T-helper 1 cell treated with Interleukin-12 subunit alpha and Interleukin-12 subunit beta and Interleukin-4 antibody, amounts not matched to agents 30 μg/mL and 1 μg/mL, for 36 hours (primary cell): ENCODE results near the gene CTH.
"Not testable (repeated sequence)": the region's sequence is repeated elsewhere in the genome, so short reads cannot be mapped to it uniquely, and the experiment has no call there.

ENCODE experiments used
- H3K27ac Mint-ChIP-seq: one replicate; pipeline ENCODE4 v1.8.0; 2021; ENCODE audit warnings: mild to moderate bottlenecking, mixed read lengths
- H3K27me3 Mint-ChIP-seq: one replicate; pipeline ENCODE4 v1.8.0; 2021; ENCODE audit warnings: low read depth, mixed read lengths
- H3K36me3 Mint-ChIP-seq: one replicate; pipeline ENCODE4 v1.8.0; 2021; ENCODE audit warnings: low read depth, mixed read lengths
- H3K4me1 Mint-ChIP-seq: one replicate; pipeline ENCODE4 v1.8.0; 2021; ENCODE audit warnings: low read depth, mixed read lengths
- H3K4me3 Mint-ChIP-seq: one replicate; pipeline ENCODE4 v1.8.0; 2021; ENCODE audit warnings: mild to moderate bottlenecking, moderate library complexity, mixed read lengths
- H3K9me3 Mint-ChIP-seq: one replicate; pipeline ENCODE4 v1.8.0; 2021; ENCODE audit warnings: mixed read lengths

CTH gene

GRCh38 chr1:70387507-70387906 is 23.6 kb upstream of the CTH start:
- H3K27ac Mint-ChIP-seq: no peak overlapping the region
- peaks cover 32% of the 10 kb centered on the region for H3K27me3 Mint-ChIP-seq
- no peaks in the 10 kb centered on the region for H3K9me3 Mint-ChIP-seq
- no peaks in the 10 kb centered on the region for H3K4me1 Mint-ChIP-seq
- no peaks in the 10 kb centered on the region for H3K36me3 Mint-ChIP-seq
- H3K4me3 Mint-ChIP-seq: no peak overlapping the region

DNA sequence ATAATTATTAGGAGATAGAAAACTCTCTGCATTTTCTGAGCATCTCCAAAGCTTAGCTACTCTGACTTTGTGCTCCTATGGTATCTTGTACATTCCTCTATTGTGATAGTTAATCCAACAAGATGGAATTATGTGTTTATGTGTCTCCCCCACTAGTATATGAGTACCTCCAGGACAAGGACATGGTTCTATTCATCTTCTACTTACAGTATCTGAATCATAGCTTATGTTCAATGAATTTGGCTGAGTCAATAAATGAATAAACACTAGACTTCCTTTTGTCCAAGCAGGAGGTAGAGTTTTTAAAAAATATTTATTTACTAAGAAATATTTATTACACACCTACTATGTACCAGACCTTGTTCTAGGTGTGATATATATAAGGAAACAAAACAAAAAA is 18.4 kb upstream of the CTH start:
- H3K27me3 Mint-ChIP-seq: peaks cover 28% of the 10 kb centered on the region
- no peaks in the 10 kb centered on the region for H3K9me3 Mint-ChIP-seq
- no peak overlapping the region for H3K27ac Mint-ChIP-seq
- H3K4me1 Mint-ChIP-seq: no peaks in the 10 kb centered on the region
- H3K4me3 Mint-ChIP-seq: no peak overlapping the region
- H3K36me3 Mint-ChIP-seq: no peaks in the 10 kb centered on the region

- no peak overlapping the region for H3K4me3 Mint-ChIP-seq
- H3K36me3 Mint-ChIP-seq: no peaks in the 10 kb centered on the region
- H3K4me1 Mint-ChIP-seq: no peaks in the 10 kb centered on the region
- H3K9me3 Mint-ChIP-seq: no peaks in the 10 kb centered on the region
- no peak overlapping the region for H3K27ac Mint-ChIP-seq
- peaks cover 13% of the 10 kb centered on the region for H3K27me3 Mint-ChIP-seq
These were observed 14.5 kb upstream of the CTH start for GRCh38 chr1:70396607-70397006.

DNA sequence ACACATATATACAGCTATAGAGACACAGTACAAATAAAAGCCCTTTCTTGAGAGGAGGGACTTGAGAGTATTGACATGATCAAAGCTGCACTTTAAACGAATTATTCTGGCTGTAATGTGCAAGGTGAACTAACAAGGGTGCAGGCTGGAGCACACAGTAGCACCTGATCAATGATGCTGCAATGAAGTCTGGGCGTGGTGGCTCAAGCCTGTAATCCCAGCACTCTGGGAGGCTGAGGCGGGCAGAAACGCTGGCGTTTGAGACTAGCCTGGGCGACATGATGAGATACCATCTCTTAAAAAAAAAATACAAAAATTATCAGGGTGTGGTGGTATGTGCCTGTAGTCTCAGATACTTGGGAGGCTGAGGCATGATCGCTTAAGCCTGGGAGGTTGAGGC is 14.1 kb upstream of the CTH start:
- H3K4me1 Mint-ChIP-seq: no peaks in the 10 kb centered on the region
- no peaks in the 10 kb centered on the region for H3K9me3 Mint-ChIP-seq
- H3K36me3 Mint-ChIP-seq: no peaks in the 10 kb centered on the region
- H3K4me3 Mint-ChIP-seq: no peak overlapping the region
- peaks cover 13% of the 10 kb centered on the region for H3K27me3 Mint-ChIP-seq
- no peak overlapping the region for H3K27ac Mint-ChIP-seq

DNA sequence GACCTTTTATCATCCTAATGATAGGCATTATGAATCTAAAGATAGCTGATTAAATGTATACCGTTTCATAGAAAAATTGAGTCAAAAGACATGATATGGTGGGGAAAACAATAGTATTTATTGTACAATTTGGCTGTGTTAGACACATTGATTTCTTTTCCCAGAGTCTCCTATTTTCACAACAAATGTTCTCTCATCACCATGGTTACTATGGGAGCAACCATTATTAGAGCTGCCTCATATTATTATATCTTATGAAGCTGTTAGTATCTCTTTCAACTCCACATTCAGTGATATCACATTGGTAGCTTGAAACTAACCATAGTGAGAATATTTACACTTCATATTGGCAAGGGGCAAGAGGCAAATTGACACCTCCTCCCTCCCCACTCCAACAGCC is 10.7 kb upstream of the CTH start:
- H3K36me3 Mint-ChIP-seq: no peaks in the 10 kb centered on the region
- H3K27me3 Mint-ChIP-seq: peaks cover 22% of the 10 kb centered on the region
- no peak overlapping the region for H3K4me3 Mint-ChIP-seq
- no peaks in the 10 kb centered on the region for H3K4me1 Mint-ChIP-seq
- H3K9me3 Mint-ChIP-seq: no peaks in the 10 kb centered on the region
- H3K27ac Mint-ChIP-seq: no peak overlapping the region

DNA sequence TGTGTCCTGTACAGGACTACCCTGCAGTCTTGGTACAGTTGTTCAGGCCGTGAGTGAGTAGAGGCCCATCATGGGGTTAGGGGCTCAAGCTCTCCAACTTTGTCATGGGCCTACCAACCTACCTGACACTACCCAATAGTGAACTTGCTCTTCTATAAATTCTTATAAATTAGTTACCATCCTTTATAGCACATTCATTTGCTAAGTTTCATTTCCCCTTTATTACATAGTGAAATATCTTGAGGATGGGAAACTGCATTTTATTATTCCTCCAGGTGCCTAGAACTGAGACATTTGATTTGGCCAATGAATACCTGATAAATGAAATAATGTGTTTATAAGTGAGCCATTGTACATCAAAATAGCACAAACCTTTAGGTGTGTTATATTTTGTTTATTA is 9.1 kb upstream of the CTH start:
- Mint-ChIP-seq H3K9me3 (no peaks in the 10 kb centered on the region), H3K4me3 (no peak overlapping the region), H3K27me3 (peaks cover 26% of the 10 kb centered on the region), H3K27ac (no peak overlapping the region), H3K4me1 (no peaks in the 10 kb centered on the region), H3K36me3 (no peaks in the 10 kb centered on the region)

- Mint-ChIP-seq H3K27ac (no peak overlapping the region), H3K36me3 (no peaks in the 10 kb centered on the region), H3K9me3 (no peaks in the 10 kb centered on the region), H3K4me3 (no peak overlapping the region), H3K4me1 (no peaks in the 10 kb centered on the region), H3K27me3 (peaks cover 28% of the 10 kb centered on the region)
These were observed 7.3 kb upstream of the CTH start for GRCh38 chr1:70403759-70404158.

GRCh38 chr1:70405780-70406416 is 5.2 kb upstream of the CTH start:
- Mint-ChIP-seq H3K36me3 (no peaks in the 10 kb centered on the region), H3K4me1 (peaks cover 6% of the 10 kb centered on the region), H3K9me3 (no peaks in the 10 kb centered on the region), H3K27me3 (peaks cover 25% of the 10 kb centered on the region), H3K4me3 (no peak overlapping the region), H3K27ac (no peak overlapping the region)

DNA sequence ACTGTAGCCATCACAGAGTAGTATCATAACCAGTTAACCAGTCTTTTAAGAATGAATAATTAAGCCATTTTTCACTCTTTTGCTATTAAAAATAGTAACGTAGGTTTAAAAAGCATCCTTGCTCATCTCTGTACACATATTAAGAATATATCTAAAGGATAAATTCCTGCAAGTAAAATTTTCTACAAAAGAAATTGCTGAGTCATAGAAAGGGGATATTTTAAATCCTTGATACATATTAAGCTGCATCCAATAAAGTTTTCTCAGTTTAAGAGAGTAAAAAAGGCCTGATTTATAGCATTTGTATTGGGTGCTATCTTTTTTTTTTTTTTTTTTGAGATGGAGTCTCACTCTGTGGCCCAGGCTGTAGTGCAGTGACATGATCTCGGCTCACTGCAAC is 1.9 kb upstream of the CTH start:
- Mint-ChIP-seq H3K36me3 (no peaks in the 10 kb centered on the region), H3K9me3 (no peaks in the 10 kb centered on the region), H3K4me3 (no peak overlapping the region), H3K4me1 (peaks cover 19% of the 10 kb centered on the region), H3K27me3 (peaks cover 25% of the 10 kb centered on the region), H3K27ac (no peak overlapping the region)

- Mint-ChIP-seq H3K27ac (peak overlapping the region; percentile 94), H3K9me3 (no peaks in the 10 kb centered on the region), H3K27me3 (peaks cover 12% of the 10 kb centered on the region), H3K36me3 (no peaks in the 10 kb centered on the region), H3K4me1 (peaks cover 19% of the 10 kb centered on the region), H3K4me3 (peak overlapping the region; percentile 92)
These were observed 334 bp downstream of the CTH start for GRCh38 chr1:70411360-70411844.

- no peak overlapping the region for H3K27ac Mint-ChIP-seq
- H3K27me3 Mint-ChIP-seq: no peaks in the 10 kb centered on the region
- no peaks in the 10 kb centered on the region for H3K9me3 Mint-ChIP-seq
- peaks cover 13% of the 10 kb centered on the region for H3K4me1 Mint-ChIP-seq
- no peak overlapping the region for H3K4me3 Mint-ChIP-seq
- H3K36me3 Mint-ChIP-seq: peaks cover 7% of the 10 kb centered on the region
These were observed 4.8 kb downstream of the CTH start for GRCh38 chr1:70415882-70416281.

GRCh38 chr1:70418973-70419734 is 8.1 kb downstream of the CTH start:
- not testable (repeated sequence) for H3K27ac Mint-ChIP-seq, H3K9me3 Mint-ChIP-seq, H3K27me3 Mint-ChIP-seq, H3K4me3 Mint-ChIP-seq, H3K4me1 Mint-ChIP-seq, H3K36me3 Mint-ChIP-seq

DNA sequence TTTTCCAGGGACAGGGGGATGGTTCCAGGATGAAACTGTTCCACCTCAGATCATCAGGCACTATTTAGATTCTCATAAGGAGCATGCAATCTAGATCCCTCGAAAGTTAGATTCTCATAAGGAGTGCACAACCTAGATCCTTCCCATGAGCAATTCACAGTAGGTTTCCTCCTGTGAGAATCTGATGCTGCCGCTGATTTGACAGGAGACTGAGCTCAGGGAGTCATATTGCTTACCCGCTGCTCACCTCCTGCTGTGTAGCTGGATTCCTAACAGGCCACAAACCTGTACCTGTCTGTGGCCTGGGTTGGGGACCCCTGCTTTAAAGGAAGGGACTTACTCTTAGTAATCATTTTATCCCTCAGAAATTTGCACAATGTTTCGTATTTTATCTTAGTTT is 9.3 kb downstream of the CTH start:
- H3K9me3 Mint-ChIP-seq: no peaks in the 10 kb centered on the region
- no peaks in the 10 kb centered on the region for H3K4me1 Mint-ChIP-seq
- H3K36me3 Mint-ChIP-seq: peaks cover 7% of the 10 kb centered on the region
- H3K27me3 Mint-ChIP-seq: no peaks in the 10 kb centered on the region
- H3K4me3 Mint-ChIP-seq: no peak overlapping the region
- H3K27ac Mint-ChIP-seq: no peak overlapping the region

DNA sequence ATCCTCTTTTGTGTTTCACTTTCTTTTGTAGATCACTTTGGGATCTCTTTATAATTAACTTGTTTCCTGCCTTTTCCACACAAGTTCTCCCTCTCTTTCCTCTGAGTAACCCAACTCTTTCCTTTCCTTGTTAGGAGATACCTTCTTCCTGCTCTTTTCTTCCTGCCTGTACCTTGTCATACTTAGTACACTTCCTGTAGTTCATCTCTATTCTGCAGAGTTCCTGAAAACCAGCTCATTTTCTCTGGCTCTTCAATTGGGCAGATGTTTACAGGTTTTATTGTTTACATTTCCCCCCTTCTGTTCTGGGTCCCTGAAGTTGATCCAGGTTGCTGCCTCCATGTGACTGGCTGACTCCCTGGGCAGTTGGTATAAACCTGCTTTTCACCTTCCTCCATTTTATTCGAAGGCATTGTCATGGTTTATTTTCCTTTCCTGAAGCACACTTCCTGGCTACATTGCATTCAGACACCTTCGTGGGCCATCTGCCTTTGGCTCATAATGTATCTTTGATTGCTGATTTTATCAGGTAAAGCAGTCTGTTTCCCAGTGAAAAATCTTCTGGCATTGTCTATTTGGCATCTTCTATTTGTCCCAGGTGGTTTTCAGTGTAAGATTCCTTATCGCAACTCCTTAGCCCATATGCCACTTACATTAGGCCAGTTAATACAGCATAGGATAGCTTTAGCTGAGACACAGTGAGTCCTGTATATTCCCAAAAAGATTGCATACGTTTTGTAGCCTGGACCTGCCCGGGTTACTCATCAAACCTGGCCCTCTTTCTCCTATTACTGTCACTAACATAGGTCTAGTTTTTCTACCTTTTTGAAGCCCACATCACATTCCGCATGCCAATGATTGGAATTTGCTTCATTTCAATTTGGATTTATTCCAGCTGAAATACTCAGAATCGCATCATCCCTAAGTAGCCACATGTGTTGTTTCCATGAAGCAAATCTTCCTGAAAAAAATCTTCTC is 15.4 kb downstream of the CTH start:
- Mint-ChIP-seq H3K4me3 (no peak overlapping the region), H3K36me3 (peaks cover 11% of the 10 kb centered on the region), H3K4me1 (peaks cover 11% of the 10 kb centered on the region), H3K27ac (peak overlapping the region; percentile 46), H3K27me3 (no peaks in the 10 kb centered on the region), H3K9me3 (no peaks in the 10 kb centered on the region)
